ENCODE measurements around the gene CARHSP1.

- TF ChIP-seq TSHZ1 (tag by site-specific recombination; IDR thresholded peaks at IDR 0.05; ENCODE audit: borderline replicate concordance) (no peak), CTCF (tag by site-specific recombination; IDR thresholded peaks at IDR 0.05) (no peak), ZNF529 (tag by site-specific recombination; IDR thresholded peaks at IDR 0.05; ENCODE audit: insufficient replicate concordance) (no peak), KLF16 (tag by site-specific recombination; IDR thresholded peaks at IDR 0.05) (no peak), ZNF449 (tag by site-specific recombination; IDR thresholded peaks at IDR 0.05) (no peak), ATF2 (tag by site-specific recombination; IDR thresholded peaks at IDR 0.05; ENCODE audit: low read depth) (no peak)
Observed at GRCh38 chr16:8864480-8865110, 4.2 kb downstream of the CARHSP1 start.
